HUES64 (cell line): Measurements from ENCODE around the gene CD93.

Experiments
- H3K27ac ChIP-seq: 2 replicates; pipeline ENCODE4 v1.7.0; 2013; ENCODE audit warnings: low read depth, low read length, inconsistent platforms
- H3K27me3 ChIP-seq: 2 replicates; pipeline ENCODE4 v1.6.1; 2013; ENCODE audit warnings: mild to moderate bottlenecking, low read length; ENCODE audit not compliant: insufficient read depth
- H3K36me3 ChIP-seq: 2 replicates; pipeline ENCODE4 v1.6.1; 2013; ENCODE audit warnings: mild to moderate bottlenecking, low read length; ENCODE audit not compliant: insufficient read depth
- H3K4me1 ChIP-seq: 2 replicates; pipeline ENCODE4 v1.6.1; 2013; ENCODE audit warnings: mild to moderate bottlenecking, low read length, moderate library complexity; ENCODE audit not compliant: insufficient read depth
- H3K4me3 ChIP-seq: 2 replicates; pipeline ENCODE4 v1.5.1; 2013; ENCODE audit warnings: mild to moderate bottlenecking, low read length, moderate library complexity
- H3K9ac ChIP-seq: 2 replicates; pipeline ENCODE4 v1.6.1; 2013; ENCODE audit warnings: mild to moderate bottlenecking, low read depth, low read length
- H3K9me3 ChIP-seq: 2 replicates; pipeline ENCODE4 v1.6.1; 2013; ENCODE audit warnings: low read depth, low read length; ENCODE audit not compliant: insufficient read depth
- WGBS: fragments of 150-250, 120-280 bp; methylation state at CpG from one replicate; pipeline ENCODE4 v1.1.7; 2013; ENCODE audit warnings: missing lambda C conversion rate; 5-methylcytosine and 5-hydroxymethylcytosine counted together

Gene CD93

DNA sequence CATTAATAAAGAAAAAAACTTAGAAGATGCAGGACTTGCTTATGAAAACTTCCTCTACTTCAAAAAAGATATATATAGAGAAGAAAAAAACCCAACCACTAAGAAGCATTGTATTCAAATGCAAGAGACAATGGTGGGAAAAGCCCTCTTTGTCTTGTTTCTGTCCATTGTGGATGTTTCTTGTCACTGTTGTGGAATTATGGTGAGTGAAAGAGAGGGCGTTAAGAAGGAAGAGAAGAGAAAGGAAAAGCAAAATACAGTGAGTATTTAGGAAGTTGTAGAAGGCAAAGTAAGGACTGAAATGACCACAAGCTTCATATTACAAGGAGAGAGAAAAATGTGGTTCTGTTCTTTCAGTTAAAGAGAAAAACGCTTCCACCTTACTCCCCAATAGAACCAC, 22.5 kb downstream of the CD93 start:
- Histone ChIP-seq H3K27me3 (no peaks in the 10 kb centered on the region), H3K9me3 (no peaks in the 10 kb centered on the region), H3K4me3 (no peak overlapping the region), H3K4me1 (peaks cover 27% of the 10 kb centered on the region), H3K36me3 (no peaks in the 10 kb centered on the region), H3K27ac (no peak overlapping the region), H3K9ac (no peak overlapping the region)
- WGBS = 97% methylated on average over 2 of the region's 2 CpGs

DNA sequence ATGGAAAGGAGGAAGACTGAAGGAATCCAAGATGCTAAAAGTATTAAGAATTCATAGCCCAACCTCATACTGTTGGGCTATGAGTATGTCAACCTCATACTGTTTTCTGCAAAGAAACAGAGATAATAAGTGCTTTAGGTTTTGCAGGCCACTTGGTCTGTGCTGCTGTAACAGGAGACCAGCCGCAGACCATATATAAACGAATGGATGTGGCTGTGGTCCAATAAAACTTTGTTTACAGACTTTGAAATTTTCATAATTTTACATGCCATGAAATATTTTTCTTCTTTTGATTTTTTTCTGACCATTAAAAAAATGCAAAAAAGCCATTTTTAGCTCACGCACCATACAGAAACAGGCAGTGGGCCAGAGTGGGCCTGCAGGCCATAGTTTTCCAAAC, 23.0 kb downstream of the CD93 start:
- H3K27ac ChIP-seq = no peak overlapping the region
- WGBS = 100% methylated on average over 3 of the region's 3 CpGs

DNA sequence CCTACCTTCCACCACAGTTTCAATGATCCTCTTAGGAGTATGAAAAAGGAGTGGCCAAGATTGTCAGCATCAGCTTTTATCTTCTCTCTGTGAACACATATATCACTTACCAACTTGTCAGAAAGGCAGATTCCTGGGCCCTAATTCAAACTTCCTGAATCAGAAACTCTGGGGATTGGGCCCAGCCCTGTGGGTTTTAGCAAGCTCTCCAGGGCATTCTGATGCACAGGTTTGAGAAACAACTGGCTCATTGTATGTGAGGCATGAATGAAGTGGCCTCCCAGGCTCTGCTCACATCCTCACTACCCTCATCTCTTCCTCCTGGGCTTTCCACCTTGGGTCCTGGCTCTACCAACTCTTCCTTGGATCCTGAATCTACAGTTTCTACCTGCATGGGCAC, 23.5 kb downstream of the CD93 start:
- H3K27ac ChIP-seq = peak overlapping the region; percentile 7; the same call in 1 of the 2 replicates
- no peak overlapping the region for H3K4me3 ChIP-seq
- no peaks in the 10 kb centered on the region for H3K27me3 ChIP-seq
- H3K36me3 ChIP-seq = no peaks in the 10 kb centered on the region
- no peak overlapping the region for H3K9ac ChIP-seq
- no peaks in the 10 kb centered on the region for H3K9me3 ChIP-seq
- peaks cover 27% of the 10 kb centered on the region for H3K4me1 ChIP-seq

More for the DNA sequence above, 23.0 kb downstream of the CD93 start:
- H3K27me3 ChIP-seq = no peaks in the 10 kb centered on the region
- H3K9ac ChIP-seq = no peak overlapping the region
- no peaks in the 10 kb centered on the region for H3K9me3 ChIP-seq
- H3K4me3 ChIP-seq = no peak overlapping the region
- no peaks in the 10 kb centered on the region for H3K36me3 ChIP-seq
- H3K4me1 ChIP-seq = peaks cover 27% of the 10 kb centered on the region

DNA sequence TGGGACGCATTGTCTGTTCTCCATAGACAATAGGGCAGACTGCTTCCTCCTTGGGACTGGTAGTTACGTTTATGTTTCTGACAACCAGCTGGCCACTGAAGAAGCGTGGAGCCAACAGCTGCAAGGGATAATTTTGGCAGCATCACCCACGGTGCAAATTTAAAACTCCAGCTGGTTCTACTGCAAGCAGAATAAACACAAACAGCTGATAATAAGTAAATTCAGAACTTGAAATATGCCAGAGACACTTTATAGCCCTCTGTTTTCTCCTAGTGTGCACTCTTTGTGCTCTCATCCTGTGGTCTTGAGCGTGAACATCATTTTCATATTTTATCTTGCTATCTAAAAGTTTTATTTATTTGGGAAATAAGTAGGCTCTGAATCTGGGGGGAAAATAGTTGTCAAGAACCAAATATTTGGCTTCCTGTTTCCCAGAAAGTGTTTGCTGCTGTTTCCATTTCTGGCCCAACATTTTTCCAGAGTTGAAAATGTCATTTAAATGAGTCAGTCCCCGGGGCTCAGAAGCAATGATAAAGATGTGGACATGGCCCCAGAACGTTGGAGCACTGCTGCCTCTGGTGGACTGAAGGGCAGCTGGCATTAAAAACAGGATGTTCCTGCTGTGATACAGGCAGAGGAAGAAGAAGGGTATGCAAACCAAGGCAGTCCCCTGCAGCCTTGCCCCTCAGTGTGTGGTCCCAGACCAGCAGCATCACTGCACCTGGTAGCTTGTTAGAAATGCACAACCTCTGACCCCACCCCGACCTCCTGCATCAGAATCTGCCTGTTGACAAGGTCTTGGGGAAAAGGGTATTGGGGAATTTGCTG, 24.2 kb downstream of the CD93 start:
- peaks cover 27% of the 10 kb centered on the region for H3K4me1 ChIP-seq
- H3K27ac ChIP-seq = no peak overlapping the region; the same call in 1 of the 2 replicates

DNA sequence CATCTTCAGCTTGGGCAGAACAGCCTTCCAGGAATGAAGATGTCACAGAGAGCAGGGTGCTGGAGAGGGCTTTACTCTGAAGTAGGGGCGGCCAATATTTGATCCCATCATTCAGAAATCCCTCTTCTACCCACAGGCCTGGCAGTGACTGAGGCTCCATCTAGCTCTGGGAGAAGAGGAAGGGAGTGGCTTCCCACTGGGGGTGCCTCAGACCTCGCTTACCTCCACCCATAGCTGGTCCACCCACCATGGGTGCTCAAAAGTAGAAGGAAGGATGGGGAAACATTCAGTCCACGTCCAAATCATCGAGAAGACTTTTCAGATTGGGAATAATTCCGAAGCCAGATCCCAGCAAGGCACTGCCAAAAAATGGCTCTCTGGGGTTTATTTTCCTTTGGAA, 24.9 kb downstream of the CD93 start:
- Histone ChIP-seq H3K27me3 (no peaks in the 10 kb centered on the region), H3K9ac (no peak overlapping the region), H3K27ac (no peak overlapping the region), H3K9me3 (peaks cover 3% of the 10 kb centered on the region; the same call in 1 of the 2 replicates), H3K36me3 (no peaks in the 10 kb centered on the region), H3K4me1 (peaks cover 27% of the 10 kb centered on the region), H3K4me3 (no peak overlapping the region)
- WGBS = 94% methylated on average over 4 of the region's 5 CpGs

More for the DNA sequence above, 24.2 kb downstream of the CD93 start:
- Histone ChIP-seq H3K36me3 (no peaks in the 10 kb centered on the region), H3K27me3 (no peaks in the 10 kb centered on the region), H3K9me3 (0 out of 2 replicates have a peak, but pooled peaks cover under 1% of the 10 kb centered on the region), H3K9ac (no peak overlapping the region), H3K4me3 (no peak overlapping the region)
- WGBS = 56% methylated on average over 8 of the region's 8 CpGs

DNA sequence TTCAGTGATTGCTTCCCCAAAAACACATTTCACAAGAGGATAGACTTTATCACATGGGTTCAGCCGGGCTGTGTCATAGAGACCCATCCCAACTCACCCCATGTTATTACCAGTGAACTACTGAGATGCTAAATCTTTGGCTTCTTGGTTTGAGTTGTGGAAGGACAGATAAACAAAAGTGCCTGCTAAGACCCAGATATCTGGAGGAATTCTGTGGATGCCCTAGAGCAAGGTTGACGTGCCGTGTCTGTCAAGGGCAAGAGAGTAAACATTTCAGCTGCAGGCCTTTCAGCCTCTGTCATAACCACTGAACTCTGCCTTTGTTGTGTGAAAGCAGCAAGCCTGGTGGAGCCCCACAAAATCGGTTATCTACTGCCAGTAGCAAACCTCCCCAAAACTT, 25.5 kb downstream of the CD93 start:
- H3K36me3 ChIP-seq = no peaks in the 10 kb centered on the region
- H3K27me3 ChIP-seq = no peaks in the 10 kb centered on the region
- peaks cover 27% of the 10 kb centered on the region for H3K4me1 ChIP-seq
- WGBS = 81% methylated on average over 3 of the region's 4 CpGs
- no peak overlapping the region for H3K4me3 ChIP-seq
- peaks cover 3% of the 10 kb centered on the region; the same call in 1 of the 2 replicates for H3K9me3 ChIP-seq
- no peak overlapping the region for H3K27ac ChIP-seq
- H3K9ac ChIP-seq = no peak overlapping the region

DNA sequence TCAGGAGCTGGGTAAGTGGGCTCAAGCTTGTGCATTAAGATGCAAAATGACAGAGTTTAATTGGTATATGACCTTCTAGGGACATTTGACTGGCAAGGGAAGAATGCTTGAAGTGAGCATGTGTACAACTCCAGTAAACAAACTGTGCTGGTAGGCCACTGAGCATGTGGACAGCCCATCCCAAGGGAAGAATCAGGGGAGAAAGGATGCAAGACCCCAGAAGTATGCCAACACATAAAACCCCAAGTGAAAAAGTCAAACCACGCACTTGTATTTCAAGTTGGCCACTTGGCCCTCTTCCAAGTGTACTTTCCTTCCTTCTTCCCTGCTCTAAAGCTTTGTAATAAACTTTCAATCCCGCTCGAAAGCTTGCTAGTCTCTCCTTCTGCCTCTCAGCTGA, 26.3 kb downstream of the CD93 start:
- WGBS = 94% methylated on average over 3 of the region's 3 CpGs
- H3K9ac ChIP-seq = no peak overlapping the region
- H3K27ac ChIP-seq = no peak overlapping the region
- peaks cover 3% of the 10 kb centered on the region; the same call in 1 of the 2 replicates for H3K9me3 ChIP-seq
- peaks cover 24% of the 10 kb centered on the region for H3K4me1 ChIP-seq
- H3K4me3 ChIP-seq = no peak overlapping the region
- no peaks in the 10 kb centered on the region for H3K36me3 ChIP-seq
- H3K27me3 ChIP-seq = no peaks in the 10 kb centered on the region

DNA sequence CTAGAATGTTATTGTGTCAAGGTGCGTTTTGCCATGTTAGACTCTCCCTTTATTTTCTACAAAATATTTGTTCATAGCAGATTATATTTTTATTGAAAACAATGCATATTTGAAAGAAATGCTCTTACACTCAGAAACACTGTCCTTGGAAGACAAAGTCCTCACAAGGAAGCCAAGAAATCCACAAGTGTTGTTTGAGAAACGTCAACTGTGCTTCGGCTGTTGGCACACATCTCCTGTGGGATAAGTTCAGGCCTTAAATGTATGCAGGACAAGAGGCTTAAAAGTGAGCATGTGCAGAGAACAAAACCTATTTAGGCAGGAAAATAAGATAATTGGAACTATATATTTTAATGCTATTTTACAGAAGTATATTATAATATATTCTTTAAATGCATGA, 27.1 kb downstream of the CD93 start:
- Histone ChIP-seq H3K4me3 (no peak overlapping the region), H3K4me1 (peaks cover 23% of the 10 kb centered on the region), H3K9ac (no peak overlapping the region), H3K27ac (no peak overlapping the region), H3K9me3 (peaks cover 3% of the 10 kb centered on the region; the same call in 1 of the 2 replicates), H3K36me3 (no peaks in the 10 kb centered on the region), H3K27me3 (no peaks in the 10 kb centered on the region)
- WGBS = 96% methylated on average over 3 of the region's 3 CpGs

DNA sequence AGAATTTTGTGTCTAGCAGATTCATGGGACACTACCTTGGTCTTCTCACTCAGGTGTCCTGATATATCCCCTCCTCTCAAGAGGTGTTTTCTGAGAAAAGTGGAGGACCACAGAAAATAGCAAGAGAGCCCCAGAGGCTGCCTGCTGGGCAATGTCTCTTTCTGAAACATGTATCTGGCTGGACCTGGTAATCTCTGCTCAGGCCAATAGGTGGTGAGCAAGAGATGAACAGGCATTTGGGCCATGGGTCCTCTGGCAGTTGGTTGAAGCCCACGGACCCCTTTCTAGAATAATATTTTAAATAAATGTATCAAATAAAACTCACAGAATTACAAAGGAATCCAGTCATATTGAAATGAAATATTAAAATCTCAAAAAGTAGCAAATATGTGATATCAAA, 27.9 kb downstream of the CD93 start:
- WGBS = no CpG with 5 or more reads among the region's 1 CpG
- Histone ChIP-seq H3K4me3 (no peak overlapping the region), H3K9me3 (peaks cover 3% of the 10 kb centered on the region; the same call in 1 of the 2 replicates), H3K27me3 (peaks cover 5% of the 10 kb centered on the region), H3K9ac (no peak overlapping the region), H3K27ac (no peak overlapping the region), H3K36me3 (no peaks in the 10 kb centered on the region), H3K4me1 (peaks cover 17% of the 10 kb centered on the region)

DNA sequence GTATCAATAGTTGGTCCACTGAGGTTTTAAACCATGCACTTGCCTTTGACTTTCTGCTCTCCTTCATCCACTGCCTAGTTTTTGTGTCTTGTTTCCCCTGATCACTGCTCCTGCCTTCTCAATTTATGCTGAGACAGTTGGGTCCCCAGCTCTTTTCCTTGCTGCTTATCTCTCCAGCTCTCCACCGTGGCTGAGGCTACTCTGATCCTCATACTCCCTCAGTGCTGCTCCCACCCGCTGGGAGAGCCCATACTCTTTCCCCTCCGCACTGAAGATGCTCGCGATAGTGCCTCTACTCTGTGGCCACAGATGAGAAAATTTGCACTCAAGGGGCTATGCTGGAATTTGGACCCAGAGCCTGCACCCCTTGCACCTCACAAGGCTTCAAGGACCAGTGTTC, 33.2 kb downstream of the CD93 start:
- Histone ChIP-seq H3K27ac (no peak overlapping the region), H3K27me3 (peaks cover 58% of the 10 kb centered on the region), H3K4me3 (no peak overlapping the region), H3K4me1 (peaks cover 7% of the 10 kb centered on the region; the same call in 1 of the 2 replicates), H3K9ac (no peak overlapping the region), H3K36me3 (no peaks in the 10 kb centered on the region), H3K9me3 (peaks cover 3% of the 10 kb centered on the region; the same call in 1 of the 2 replicates)
- 91% methylated on average over 5 of the region's 5 CpGs for WGBS

DNA sequence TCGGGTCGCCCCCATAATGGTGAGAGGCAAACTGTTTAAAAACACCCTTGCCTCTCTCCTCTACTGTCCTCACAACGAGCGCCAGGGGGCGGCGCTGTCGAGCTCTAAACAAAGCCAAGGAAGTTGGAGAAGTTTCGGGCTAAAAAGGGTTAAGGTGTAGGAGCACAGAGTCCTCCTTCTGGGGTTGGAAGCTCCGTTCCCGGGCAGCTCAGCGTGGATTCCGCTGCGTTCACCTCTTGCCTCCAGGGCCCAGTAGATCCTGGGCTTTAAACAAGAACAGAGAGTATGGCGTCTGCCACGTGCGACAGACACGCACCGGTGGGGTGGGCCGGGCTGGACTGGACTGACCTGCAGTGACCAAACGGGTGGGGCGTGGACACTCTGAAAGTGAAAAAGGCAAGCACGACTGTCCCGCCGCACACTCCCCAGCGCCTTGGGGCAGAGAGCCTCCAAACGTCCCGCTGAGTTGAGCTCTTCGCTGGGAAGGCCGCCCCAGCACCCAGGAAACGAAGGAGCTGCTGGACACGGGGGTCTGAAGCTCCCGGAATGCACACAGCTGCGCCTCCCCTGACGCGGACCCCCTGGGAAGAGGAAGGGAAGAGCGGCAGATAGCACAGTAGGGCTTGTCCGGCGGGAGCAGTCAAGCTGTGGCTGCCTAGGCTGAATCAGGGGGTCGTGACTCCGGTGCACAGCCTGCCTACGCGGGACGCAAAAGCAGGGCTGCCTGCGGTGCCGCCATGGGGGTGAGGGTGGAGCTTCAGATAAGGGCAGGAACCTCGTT, 35.1 kb downstream of the CD93 start:
- peak overlapping the region; percentile 71 for H3K4me3 ChIP-seq
- peak overlapping the region; percentile 63 for H3K9ac ChIP-seq
- H3K9me3 ChIP-seq = no peaks in the 10 kb centered on the region
- H3K4me1 ChIP-seq = peaks cover 7% of the 10 kb centered on the region; the same call in 1 of the 2 replicates
- H3K27ac ChIP-seq = peak overlapping the region; percentile 60
- H3K36me3 ChIP-seq = no peaks in the 10 kb centered on the region
- H3K27me3 ChIP-seq = peaks cover 77% of the 10 kb centered on the region
- WGBS = under 1% methylated on average over 44 of the region's 46 CpGs
